RPMI8226 (cell line): ENCODE measurements around the gene CLDN34.

Source experiments
- DNase-seq: peaks from one replicate; pipeline ENCODE4 v3.0.0-alpha.2; 2015

Gene CLDN34

DNA sequence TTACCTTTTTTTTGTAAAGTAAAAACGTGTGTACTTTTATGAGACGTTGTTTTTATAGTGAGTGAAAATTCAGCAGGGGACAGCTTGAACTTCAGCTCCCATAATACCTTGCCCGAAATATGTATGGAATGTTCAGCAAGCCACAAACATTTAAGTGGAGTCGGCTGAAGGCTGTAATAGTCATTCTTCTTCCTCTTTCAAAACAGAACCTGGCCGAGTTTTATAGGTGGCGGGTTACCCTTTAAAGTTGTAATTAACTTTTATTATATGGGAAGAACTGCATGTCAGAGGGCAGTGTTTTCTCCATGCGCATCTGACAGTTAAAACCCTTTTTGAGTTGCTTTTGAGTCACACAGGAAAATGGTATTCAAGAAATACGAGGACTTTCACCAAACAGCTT is 50.7 kb downstream of the CLDN34 start:
- DNase-seq = no peak
